Measurements from ENCODE around the gene ADGRG2.
"Not testable (repeated sequence)": the region's sequence is repeated elsewhere in the genome, so short reads cannot be mapped to it uniquely, and the experiment has no call there.

Gene ADGRG2

DNA sequence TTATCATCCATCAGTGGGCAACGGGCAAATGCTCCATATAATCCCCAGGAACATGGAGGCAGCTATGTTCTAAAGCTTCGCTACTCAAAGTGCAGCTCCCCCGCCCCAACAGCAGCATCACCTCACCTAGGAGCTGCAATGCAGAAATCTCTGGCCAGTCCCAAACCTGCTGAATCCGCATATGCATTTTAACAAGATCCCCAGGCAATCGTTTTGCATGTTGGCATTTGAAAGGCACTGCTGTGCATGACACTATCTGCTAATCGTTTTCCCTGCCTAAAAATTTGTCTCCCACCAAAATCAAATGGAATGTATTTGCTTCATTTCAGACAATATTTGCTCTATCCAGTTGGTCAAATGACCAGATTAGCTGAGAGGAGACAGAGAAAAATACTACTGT lies 15.2 kb downstream of the ADGRG2 start:
- DNase-seq (ENCODE audit: low spot score in 2 of 2) (no peak), ATAC-seq (ENCODE audit: low read depth) (no peak)
- no peaks in the 10 kb centered on the region for H3K36me3 Mint-ChIP-seq
- H3K4me1 Mint-ChIP-seq, result no peaks in the 10 kb centered on the region
- peaks cover 2% of the 10 kb centered on the region for H3K9me3 Mint-ChIP-seq
- H3K27ac Mint-ChIP-seq, result no peak overlapping the region
- H3K4me3 Mint-ChIP-seq, result no peak overlapping the region
- H3K27me3 Mint-ChIP-seq, result peaks cover 12% of the 10 kb centered on the region

GRCh38 chrX:19100586-19100985 lies 21.7 kb downstream of the ADGRG2 start:
- Mint-ChIP-seq H3K27ac (no peak overlapping the region), H3K36me3 (no peaks in the 10 kb centered on the region), H3K4me1 (no peaks in the 10 kb centered on the region), H3K4me3 (no peak overlapping the region), H3K27me3 (peaks cover 5% of the 10 kb centered on the region), H3K9me3 (no peaks in the 10 kb centered on the region)
- ATAC-seq (ENCODE audit: low read depth) (no peak), DNase-seq (ENCODE audit: low spot score in 2 of 2) (no peak)

DNA sequence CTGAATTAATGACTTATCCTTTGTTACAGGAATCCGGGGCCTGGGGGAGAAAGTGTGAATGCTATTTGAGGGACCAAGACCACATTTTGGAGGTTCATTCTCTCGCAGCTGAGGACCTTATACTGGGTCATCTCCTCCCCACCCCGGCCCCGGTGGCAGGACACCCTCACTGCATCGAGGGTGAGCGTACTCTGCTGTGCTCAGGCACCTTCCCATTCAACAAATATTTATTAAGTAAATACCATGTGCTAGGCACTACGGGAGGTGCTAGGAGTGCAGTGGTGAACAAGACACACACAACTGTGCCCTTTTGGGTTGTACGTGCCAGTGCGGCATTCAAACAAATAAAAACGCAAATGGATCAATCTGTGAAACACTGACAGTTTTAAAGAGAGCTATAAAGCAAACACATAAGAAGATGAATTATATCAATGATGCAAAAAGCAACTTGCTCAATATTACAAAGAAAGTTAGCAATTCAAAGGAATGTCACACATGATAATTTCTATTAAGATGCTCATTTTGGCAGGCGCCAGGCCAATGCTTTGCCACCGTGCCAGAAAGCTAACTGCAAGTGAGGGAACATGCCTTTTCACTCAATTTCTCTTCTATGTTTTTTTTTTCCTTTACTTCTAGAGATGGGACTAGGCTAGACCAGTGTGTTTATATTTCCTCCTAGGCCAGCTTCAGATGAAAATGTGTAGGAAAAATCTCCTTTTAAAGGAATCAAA lies 24.6 kb downstream of the ADGRG2 start:
- Mint-ChIP-seq H3K4me3 (no peak overlapping the region), H3K9me3 (no peaks in the 10 kb centered on the region), H3K27me3 (peaks cover 5% of the 10 kb centered on the region), H3K27ac (no peak overlapping the region), H3K36me3 (no peaks in the 10 kb centered on the region), H3K4me1 (no peaks in the 10 kb centered on the region)
- DNase-seq (ENCODE audit: low spot score in 2 of 2), result no peak
- ATAC-seq (ENCODE audit: low read depth), result no peak

DNA sequence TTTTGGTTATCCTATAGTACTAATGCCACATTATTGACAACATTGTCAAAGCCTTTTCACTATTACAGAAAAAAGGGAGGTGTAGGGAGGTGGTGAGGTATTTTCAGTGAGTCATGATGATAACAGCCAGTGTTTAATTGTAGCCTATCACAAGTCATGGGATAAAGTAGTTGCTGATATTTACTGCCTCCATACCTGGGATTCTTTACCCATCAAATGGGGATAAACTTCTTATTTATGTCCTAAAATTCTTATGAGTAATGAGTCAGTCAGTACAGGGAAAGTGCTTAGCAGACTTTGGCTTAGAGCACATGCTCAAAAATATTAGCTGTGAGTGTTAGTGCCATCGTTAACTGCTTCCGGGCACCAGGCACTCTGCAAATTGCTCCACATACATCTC lies 25.7 kb downstream of the ADGRG2 start:
- H3K27ac Mint-ChIP-seq, result no peak overlapping the region

DNA sequence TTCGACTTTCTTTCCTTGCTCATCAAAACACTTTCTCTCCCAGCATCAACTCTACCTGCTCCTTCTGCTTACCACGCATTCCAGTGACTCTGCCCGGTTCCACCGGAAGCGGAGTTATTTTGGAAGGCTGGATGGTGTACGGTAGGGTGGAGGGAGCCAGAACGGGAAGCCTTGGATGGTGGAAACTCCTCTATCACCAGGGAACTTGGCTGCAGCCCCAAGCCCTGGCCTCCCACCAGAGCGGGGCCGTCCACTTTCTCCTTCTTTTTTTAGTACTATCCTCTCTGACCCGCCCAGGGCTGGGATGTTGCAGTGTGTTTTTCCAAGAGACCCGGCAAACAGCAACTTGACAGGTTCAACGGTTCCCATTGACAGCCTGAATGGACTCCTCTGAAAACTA lies 27.6 kb downstream of the ADGRG2 start:
- H3K4me1 Mint-ChIP-seq, result no peaks in the 10 kb centered on the region
- ATAC-seq (ENCODE audit: low read depth) (no peak), DNase-seq (ENCODE audit: low spot score in 2 of 2) (no peak)
- H3K4me3 Mint-ChIP-seq, result no peak overlapping the region
- H3K27me3 Mint-ChIP-seq, result peaks cover 8% of the 10 kb centered on the region
- H3K36me3 Mint-ChIP-seq, result peaks cover 3% of the 10 kb centered on the region
- no peak overlapping the region for H3K27ac Mint-ChIP-seq
- peaks cover 7% of the 10 kb centered on the region for H3K9me3 Mint-ChIP-seq

More for the DNA sequence above, 25.7 kb downstream of the ADGRG2 start:
- H3K4me3 Mint-ChIP-seq, result no peak overlapping the region
- peaks cover 4% of the 10 kb centered on the region for H3K27me3 Mint-ChIP-seq
- no peak for ATAC-seq (ENCODE audit: low read depth)
- no peak for DNase-seq (ENCODE audit: low spot score in 2 of 2)
- peaks cover 2% of the 10 kb centered on the region for H3K9me3 Mint-ChIP-seq
- no peaks in the 10 kb centered on the region for H3K4me1 Mint-ChIP-seq
- H3K36me3 Mint-ChIP-seq, result no peaks in the 10 kb centered on the region

- DNase-seq (ENCODE audit: low spot score in 2 of 2) (no peak), ATAC-seq (ENCODE audit: low read depth) (no peak)
- Mint-ChIP-seq H3K4me3 (no peak overlapping the region), H3K9me3 (peaks cover 9% of the 10 kb centered on the region), H3K27me3 (peaks cover 6% of the 10 kb centered on the region), H3K4me1 (no peaks in the 10 kb centered on the region), H3K27ac (no peak overlapping the region), H3K36me3 (peaks cover 3% of the 10 kb centered on the region)
These were observed 30.7 kb downstream of the ADGRG2 start for GRCh38 chrX:19091596-19091995.

- Mint-ChIP-seq H3K27ac (no peak overlapping the region), H3K27me3 (peaks cover 6% of the 10 kb centered on the region), H3K4me3 (no peak overlapping the region), H3K4me1 (no peaks in the 10 kb centered on the region), H3K9me3 (peaks cover 9% of the 10 kb centered on the region), H3K36me3 (peaks cover 3% of the 10 kb centered on the region)
- ATAC-seq (ENCODE audit: low read depth) (no peak), DNase-seq (ENCODE audit: low spot score in 2 of 2) (no peak)
These were observed 32.7 kb downstream of the ADGRG2 start for GRCh38 chrX:19089555-19090040.

- Mint-ChIP-seq H3K27me3 (peaks cover 4% of the 10 kb centered on the region), H3K36me3 (peaks cover 3% of the 10 kb centered on the region), H3K4me3 (no peak overlapping the region), H3K9me3 (peaks cover 6% of the 10 kb centered on the region), H3K4me1 (no peaks in the 10 kb centered on the region), H3K27ac (no peak overlapping the region)
- DNase-seq (ENCODE audit: low spot score in 2 of 2) (no peak), ATAC-seq (ENCODE audit: low read depth) (no peak)
These were observed 36.0 kb downstream of the ADGRG2 start for GRCh38 chrX:19086102-19086772.

- no peak overlapping the region for H3K27ac Mint-ChIP-seq
- ATAC-seq (ENCODE audit: low read depth) (no peak), DNase-seq (ENCODE audit: low spot score in 2 of 2) (no peak)
- H3K9me3 Mint-ChIP-seq, result peaks cover 6% of the 10 kb centered on the region
- H3K4me1 Mint-ChIP-seq, result no peaks in the 10 kb centered on the region
- H3K36me3 Mint-ChIP-seq, result no peaks in the 10 kb centered on the region
- H3K4me3 Mint-ChIP-seq, result no peak overlapping the region
- H3K27me3 Mint-ChIP-seq, result peaks cover 1% of the 10 kb centered on the region
These were observed 36.6 kb downstream of the ADGRG2 start for GRCh38 chrX:19085666-19086065.

DNA sequence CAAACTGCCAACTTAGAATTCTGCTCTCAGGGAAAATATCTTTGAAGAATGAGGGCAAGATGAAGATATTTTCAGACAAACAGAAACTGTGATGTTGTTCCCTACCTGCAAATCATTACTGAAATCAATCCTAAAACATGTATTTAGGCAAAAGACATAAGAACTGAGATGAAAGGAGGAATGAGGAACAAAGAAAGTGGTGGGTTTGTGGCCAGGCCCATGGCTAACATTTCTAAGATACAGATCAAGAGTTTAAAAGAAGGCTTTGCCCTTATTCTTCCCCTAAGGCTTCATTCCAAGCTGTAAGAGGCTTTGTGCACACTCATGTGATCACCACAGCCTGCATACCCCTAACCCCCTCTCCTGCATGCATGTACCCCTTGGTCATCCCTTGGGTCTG lies 46.5 kb downstream of the ADGRG2 start:
- Mint-ChIP-seq H3K4me3 (no peak overlapping the region), H3K9me3 (no peaks in the 10 kb centered on the region), H3K4me1 (no peaks in the 10 kb centered on the region), H3K27me3 (no peaks in the 10 kb centered on the region), H3K27ac (no peak overlapping the region), H3K36me3 (no peaks in the 10 kb centered on the region)
- DNase-seq (ENCODE audit: low spot score in 2 of 2), result no peak
- ATAC-seq (ENCODE audit: low read depth), result no peak

DNA sequence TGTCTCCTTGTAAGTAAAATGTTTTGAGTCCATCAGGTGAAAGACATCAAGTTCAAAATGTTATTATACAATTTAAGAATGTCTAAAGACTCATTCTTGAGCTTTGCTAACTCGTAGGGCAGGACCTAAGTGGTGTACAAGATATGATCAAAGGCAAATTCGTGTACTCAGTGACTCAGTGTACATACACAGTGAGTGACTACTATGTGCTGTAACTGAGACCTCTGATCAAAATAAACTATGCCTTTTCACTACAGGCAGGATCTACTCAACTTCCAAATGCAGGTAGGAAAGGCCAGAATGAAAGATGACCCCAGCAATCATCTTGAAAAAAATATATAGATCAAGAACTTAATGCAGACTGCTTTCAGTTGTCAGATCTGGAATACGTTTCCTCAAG lies 49.9 kb downstream of the ADGRG2 start:
- no peak overlapping the region for H3K27ac Mint-ChIP-seq
- H3K27me3 Mint-ChIP-seq, result no peaks in the 10 kb centered on the region
- no peaks in the 10 kb centered on the region for H3K9me3 Mint-ChIP-seq
- no peak overlapping the region for H3K4me3 Mint-ChIP-seq
- no peak for DNase-seq (ENCODE audit: low spot score in 2 of 2)
- no peaks in the 10 kb centered on the region for H3K4me1 Mint-ChIP-seq
- no peak for ATAC-seq (ENCODE audit: low read depth)
- no peaks in the 10 kb centered on the region for H3K36me3 Mint-ChIP-seq

DNA sequence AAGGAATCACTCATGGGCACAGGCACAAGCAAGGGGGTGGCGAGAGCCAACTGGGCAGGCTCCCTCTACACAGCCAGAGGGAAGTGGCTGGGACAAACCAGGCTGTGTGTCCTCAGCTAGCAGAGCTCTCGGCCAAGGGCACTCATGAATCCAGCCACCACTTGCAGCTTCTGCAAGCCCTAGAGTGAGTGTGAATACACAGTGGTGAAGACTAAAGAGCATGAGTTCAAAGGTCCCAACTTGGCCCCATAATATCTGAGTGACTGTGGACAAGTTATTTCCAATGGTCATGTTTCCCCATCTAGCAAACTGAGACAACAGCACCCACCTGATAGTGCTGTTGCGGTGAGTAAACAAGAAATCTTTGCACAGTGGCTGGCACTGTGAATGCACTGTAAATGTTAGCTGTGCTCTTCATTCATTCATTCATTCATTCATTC lies 51.7 kb downstream of the ADGRG2 start:
- ATAC-seq (ENCODE audit: low read depth) (no peak), DNase-seq (ENCODE audit: low spot score in 2 of 2) (no peak)
- H3K9me3 Mint-ChIP-seq, result no peaks in the 10 kb centered on the region
- H3K4me1 Mint-ChIP-seq, result no peaks in the 10 kb centered on the region
- H3K27ac Mint-ChIP-seq, result no peak overlapping the region
- H3K36me3 Mint-ChIP-seq, result no peaks in the 10 kb centered on the region
- H3K4me3 Mint-ChIP-seq, result no peak overlapping the region
- no peaks in the 10 kb centered on the region for H3K27me3 Mint-ChIP-seq

DNA sequence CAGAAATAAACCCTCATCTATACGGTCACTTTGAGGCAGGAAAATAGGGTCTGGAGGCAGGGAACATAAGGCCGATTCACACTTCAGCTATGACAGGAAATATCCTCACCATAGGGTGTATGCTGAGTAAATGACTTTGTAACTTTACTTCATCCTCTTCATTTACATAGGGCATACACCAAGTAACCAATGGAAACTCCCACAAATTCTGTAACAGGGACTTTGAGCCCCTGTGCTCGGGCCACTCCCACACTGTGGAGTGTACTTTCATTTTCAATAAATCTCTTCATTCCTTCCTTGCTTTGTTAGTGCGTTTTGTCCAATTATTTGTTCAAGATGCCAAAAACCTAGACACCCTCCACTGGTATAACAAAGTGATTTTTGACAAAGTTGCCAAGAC lies 55.3 kb downstream of the ADGRG2 start:
- H3K36me3 Mint-ChIP-seq; H3K4me1 Mint-ChIP-seq; H3K27ac Mint-ChIP-seq; H3K27me3 Mint-ChIP-seq; DNase-seq (ENCODE audit: low spot score in 2 of 2); ATAC-seq (ENCODE audit: low read depth); H3K4me3 Mint-ChIP-seq; H3K9me3 Mint-ChIP-seq: not testable (repeated sequence)

GRCh38 chrX:19065535-19065934 lies 56.7 kb downstream of the ADGRG2 start:
- Mint-ChIP-seq H3K4me1 (no peaks in the 10 kb centered on the region), H3K4me3 (no peak overlapping the region), H3K27ac (no peak overlapping the region), H3K9me3 (no peaks in the 10 kb centered on the region), H3K36me3 (no peaks in the 10 kb centered on the region), H3K27me3 (peaks cover 3% of the 10 kb centered on the region)
- DNase-seq (ENCODE audit: low spot score in 2 of 2) (no peak), ATAC-seq (ENCODE audit: low read depth) (no peak)

DNA sequence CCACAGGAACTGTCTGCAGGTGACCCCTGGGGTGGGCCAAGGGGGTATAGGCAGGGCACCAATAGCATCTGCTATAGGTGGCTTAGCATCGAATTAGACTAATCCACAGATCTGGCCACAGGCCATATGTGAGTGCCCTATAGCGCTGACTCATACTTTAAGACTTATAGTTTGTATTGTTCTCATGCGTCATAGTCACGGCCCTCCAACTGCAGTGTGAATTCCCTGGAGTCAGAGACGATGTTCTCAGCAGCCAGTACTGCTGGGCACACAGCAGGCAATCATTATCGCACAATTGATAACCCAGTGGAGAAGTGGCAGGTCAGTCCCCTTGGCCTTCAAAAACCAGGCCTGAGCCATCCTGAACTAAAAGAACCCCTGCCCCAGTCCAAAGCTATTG lies 58.1 kb downstream of the ADGRG2 start:
- ATAC-seq (ENCODE audit: low read depth), result no peak
- Mint-ChIP-seq H3K27me3 (peaks cover 3% of the 10 kb centered on the region), H3K36me3 (no peaks in the 10 kb centered on the region), H3K4me1 (no peaks in the 10 kb centered on the region), H3K27ac (no peak overlapping the region), H3K4me3 (no peak overlapping the region), H3K9me3 (no peaks in the 10 kb centered on the region)
- no peak for DNase-seq (ENCODE audit: low spot score in 2 of 2)

All from memory B cell (primary cell).